ENCODE measurements around the gene DQX1.

The DQX1 gene

GRCh38 chr2:74533464-74533863 is 7.4 kb upstream of the DQX1 start:
- no peak for TF ChIP-seq CTCF (IDR thresholded peaks at IDR 0.05)

GRCh38 chr2:74532222-74532621 is 6.2 kb upstream of the DQX1 start:
- TF ChIP-seq CTCF (IDR thresholded peaks at IDR 0.05): no peak; the same call in 1 of the 2 replicates

DNA sequence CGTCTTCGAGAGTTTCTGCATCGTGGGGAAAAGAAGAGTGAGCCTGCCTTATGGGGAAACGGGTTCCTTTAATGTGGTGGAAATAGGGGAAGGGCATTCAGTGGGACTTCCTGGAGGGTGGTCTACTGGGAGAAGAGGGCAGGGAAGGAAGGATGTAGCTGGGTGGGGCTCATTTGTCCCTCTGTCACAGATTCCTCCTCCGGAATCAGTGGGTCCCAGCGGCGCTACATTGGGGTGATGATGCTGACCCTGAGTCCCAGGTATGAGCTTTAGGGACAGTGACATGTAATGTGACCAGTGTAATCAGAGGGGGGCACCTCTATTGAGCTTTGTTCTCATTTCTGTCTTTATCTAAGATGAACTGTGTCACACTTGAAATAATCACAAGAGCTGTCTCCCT is 5.6 kb upstream of the DQX1 start:
- no peak for TF ChIP-seq CTCF (IDR thresholded peaks at IDR 0.05)

GRCh38 chr2:74530239-74531187 is 4.5 kb upstream of the DQX1 start:
- TF ChIP-seq CTCF (IDR thresholded peaks at IDR 0.05): no peak

DNA sequence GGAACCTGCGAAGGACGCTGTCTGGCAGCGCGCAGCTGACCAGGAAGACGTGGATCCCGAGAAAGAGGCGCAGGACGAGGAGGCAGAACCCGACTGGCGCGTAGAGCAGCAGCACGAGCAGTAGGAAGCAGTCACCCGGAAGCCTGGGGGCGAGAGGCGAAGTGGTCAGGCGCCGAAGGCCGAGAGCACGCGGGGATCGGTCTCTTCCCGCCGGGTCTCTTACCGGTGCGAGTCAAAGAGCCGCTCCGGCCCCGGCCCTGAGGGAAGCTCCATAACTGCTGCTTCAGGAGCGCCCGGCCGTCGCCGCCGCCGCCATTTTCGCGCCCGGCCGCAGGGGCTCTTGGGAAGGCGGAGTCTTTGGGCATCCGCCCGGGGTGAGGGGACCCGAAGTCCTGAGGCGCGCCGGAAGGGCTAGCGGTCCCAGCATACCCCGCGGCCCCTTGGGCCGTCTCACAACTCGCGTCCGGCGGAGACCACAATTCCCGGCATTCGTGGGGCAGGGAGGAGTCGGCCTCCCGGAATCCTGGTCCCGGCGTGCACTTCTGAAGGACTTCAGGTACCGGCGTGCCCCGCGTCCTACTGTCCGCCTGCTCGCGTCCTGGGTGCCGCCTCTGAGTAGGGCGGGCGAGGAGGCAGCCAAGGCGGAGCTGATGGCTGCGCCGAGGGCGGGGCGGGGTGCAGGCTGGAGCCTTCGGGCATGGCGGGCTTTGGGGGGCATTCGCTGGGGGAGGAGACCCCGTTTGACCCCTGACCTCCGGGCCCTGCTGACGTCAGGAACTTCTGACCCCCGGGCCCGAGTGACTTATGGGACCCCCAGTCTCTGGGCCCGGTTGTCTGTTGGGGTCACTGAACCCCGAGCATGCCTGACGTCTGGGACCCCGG is 3.6 kb upstream of the DQX1 start, which contains the start of the genes AUP1 and HTRA2:
TSS of gene AUP1 (minus strand) at position 350 of the 882 bp plus-strand sequence. CDS start at position 273, 77 bp downstream.
TSS of gene HTRA2 (plus strand) at position 577 of the 882 bp plus-strand sequence. CDS start at position 651, 74 bp downstream.
- no peak for TF ChIP-seq CTCF (IDR thresholded peaks at IDR 0.05)

GRCh38 chr2:74528600-74529356 is 2.7 kb upstream of the DQX1 start:
- no peak for TF ChIP-seq CTCF (IDR thresholded peaks at IDR 0.05)

DNA sequence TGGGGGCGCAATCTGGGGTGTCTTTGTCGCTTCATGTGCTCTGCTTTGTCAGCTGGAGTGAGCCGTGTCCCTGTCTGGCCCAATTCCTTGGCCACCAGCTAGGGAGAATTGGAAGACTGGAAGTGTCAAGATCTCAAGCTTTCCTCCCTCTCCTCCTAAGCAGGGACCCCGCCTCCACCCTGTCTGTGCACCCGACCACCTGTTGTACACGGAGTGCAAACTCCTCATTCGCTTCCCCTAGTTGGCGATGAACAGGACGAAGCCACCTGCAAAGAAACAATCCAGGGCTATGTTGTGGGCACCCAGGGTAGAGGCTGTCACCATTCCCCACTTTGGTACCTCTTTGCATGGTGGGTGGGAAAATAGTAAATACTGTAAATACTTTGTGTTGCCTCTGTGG is 1.7 kb upstream of the DQX1 start:
- TF ChIP-seq CTCF (IDR thresholded peaks at IDR 0.05): no peak
